Medulla oblongata (tissue), 1 donor: ENCODE data around the gene CSF1.

Source experiments
- DNase-seq: peaks from one replicate; pipeline ENCODE4 v3.0.0-alpha.2; 2015; ENCODE audit errors: extremely low spot score

CSF1 gene

DNA sequence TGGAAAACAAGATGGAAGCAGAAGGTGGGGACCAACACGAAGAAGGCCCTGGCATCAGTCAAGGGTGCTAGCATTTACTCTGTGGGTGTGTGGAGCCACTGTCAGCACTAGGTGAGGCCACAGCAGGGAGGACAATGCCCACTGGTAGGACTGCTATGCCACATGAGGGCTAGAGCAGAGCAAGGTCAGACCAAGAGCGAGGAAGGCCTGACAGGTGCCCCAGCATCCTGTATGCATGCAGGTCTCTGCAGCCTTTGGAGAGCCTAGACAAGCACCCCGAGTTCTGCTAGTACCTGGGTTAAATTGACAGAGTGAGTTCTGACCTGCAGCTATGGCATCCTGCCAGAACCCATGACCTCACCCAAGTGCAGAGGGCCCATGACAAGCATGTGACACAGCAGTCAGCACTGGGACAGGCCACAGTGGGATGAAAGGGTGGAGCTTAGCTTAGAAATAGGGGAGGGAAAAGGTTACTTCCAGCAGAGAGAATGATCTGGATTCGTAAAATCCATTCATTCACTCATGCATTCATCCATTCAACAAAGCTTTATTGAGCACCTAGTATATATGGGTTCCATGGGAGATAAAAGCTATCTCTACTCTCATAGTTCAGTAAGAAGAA lies 9.0 kb upstream of the CSF1 start:
- peak; percentile 14 for DNase-seq

DNA sequence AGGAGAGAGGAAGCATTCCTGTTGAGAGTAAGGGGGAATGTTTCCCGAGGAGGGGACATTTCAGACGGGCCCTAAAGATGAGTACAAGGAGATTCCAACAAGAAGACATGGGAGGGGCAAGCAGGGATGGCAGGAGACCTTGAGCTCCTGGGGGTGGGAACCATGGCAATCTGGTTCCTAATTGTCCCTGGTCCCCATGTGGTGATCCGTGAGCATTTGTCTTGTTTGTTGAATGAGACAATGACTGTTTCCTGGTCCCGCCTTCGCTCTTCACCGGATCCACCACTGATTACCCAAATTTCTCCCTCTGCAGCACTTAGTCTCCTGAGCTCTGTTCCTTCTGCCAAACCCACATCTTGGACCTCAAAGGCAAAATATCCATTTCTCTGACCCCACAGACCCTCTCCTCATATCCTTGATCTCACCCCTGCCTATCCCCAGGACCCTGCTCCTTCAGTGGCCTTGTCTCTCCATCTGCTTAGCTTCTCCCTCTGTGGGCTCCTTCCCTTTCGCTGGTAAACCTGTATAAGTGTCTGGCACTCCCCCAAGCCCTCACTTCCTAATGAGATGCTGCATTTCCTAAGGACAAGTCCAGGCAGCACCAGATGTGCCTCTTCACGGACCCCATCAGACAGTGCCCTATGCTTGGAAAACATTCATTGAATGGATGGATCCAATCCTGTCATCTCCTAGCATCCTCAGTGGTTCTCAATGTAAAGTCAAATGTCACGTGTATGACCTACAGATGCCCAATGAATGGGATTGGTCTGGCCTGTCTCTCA lies 8.3 kb upstream of the CSF1 start:
- DNase-seq: no peak

DNA sequence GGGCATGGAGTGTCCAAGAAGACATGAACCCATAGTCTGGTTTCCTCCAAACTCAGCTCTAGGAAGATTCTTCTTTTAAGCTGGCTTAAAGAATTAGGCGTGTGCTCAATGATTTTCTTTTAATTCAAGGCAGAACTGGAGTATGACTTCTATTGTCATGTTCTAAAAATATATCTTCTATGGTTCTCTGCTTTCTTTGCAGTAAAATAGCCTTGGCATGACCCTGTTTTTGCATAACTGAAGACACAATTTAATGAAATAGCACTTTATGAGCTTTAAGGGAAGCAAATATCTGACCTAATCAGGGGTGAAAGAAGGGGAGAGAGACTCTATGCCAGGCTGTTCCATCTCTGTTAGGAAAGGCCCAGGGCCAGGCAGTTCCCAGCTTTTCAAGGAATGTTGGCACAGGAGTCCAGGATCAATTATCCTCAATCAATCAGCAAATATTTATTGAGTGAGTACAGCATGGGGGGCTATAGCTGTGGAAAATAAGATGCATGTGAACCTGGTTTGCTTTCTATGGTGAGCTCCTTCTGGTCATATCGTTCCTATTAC lies 7.2 kb upstream of the CSF1 start:
- no peak for DNase-seq

DNA sequence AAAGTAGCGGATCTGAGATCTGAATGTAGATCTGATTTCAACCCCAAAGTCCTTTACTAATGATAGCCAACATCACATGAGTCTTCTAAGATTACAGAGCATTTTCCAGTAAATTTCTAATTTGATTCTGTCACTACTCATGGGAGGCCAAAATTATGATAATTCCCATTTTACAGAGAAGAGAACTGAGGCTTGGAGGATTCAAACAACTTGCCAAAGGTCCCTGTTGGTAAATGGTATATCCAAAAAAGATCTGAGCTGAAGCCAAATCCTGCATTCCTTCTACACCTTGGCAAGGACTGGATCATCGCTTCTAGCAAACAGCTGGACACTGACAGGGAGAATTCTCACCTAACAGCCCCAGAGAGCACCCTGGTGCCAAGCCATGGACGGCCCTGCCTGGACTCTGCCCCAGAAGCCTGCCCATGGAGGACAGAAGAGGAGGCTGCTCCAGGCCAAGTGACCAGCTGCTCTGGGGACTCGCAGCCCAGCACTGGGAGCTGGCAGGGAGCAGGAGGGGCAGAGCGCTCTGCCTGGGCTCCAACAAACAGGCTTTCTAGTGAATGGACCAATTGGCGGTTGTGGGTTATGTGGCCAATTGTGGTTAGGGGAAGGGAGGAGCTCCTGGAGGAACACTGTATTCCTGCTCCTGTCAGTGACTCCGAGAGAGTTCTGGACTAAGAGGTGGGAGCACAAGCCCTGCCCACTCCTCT lies 6.4 kb upstream of the CSF1 start:
- peak; percentile 96 for DNase-seq

DNA sequence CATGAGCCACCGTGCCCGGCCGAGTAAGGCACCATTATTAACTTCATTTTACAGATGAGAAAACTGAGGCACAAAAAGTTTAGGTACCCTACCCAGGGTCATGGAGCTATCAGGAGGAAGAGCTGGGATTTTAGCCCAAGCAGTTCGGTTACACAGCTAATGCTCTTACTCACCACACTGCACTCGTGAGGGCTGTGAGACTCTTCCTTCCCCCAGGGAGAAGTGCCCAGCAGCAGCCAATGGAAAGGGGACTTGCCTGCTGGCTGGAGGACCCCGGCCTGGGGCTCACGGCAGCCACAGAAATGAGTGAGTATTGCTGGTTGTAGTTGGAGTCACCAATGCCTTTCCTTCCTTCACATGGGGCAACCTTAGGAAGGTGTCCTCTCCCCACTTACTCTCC lies 5.2 kb upstream of the CSF1 start:
- no peak for DNase-seq

DNA sequence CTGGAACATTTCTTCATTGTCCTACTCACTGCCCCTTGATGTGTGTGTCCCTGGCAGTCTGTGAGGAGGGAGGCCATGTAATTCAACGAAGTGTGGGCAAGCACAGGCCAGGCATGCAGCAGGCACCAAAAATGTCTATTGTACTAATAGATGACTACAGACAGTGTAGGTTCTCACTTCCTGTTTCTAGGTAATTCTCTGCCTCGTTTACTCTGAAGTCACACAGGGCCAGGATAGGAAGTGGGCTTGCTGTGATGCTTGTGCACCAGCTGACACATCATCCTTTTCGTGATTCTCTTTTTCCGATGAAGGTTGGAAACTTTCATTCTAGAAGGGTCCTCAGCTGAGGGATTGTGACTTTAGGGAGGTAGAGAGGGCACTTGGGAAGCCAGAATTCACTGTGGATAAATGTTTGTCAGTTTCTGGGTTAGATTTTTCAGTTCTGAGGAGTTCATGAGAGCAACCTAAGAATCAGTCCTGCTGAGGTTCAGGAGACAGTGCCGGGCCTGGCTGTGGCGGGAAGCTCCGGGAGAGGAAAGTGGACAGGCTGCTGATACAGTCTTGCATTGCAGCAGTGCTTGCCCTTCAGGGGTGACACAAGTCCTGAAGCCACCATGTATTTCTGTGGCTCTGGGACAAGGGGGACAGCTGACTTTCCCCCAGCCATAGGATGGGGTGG lies 4.3 kb upstream of the CSF1 start:
- no peak for DNase-seq

DNA sequence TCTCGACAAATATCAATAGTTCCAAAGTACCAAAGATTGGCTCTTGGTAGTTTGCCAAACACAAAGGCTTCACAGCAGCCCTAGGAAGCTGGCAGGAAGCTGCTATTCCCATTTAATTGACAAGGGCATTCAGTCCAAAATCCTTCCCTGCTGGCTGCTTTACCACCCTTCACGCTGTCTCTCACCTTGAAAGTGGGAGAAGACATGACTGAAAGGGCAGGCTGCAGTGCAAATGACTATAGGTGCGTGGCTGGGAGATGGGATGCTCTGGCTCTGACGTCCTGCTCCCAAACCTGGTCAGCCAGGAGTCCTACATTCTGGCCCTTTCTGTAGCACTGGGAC lies 3.8 kb upstream of the CSF1 start:
- no peak for DNase-seq

DNA sequence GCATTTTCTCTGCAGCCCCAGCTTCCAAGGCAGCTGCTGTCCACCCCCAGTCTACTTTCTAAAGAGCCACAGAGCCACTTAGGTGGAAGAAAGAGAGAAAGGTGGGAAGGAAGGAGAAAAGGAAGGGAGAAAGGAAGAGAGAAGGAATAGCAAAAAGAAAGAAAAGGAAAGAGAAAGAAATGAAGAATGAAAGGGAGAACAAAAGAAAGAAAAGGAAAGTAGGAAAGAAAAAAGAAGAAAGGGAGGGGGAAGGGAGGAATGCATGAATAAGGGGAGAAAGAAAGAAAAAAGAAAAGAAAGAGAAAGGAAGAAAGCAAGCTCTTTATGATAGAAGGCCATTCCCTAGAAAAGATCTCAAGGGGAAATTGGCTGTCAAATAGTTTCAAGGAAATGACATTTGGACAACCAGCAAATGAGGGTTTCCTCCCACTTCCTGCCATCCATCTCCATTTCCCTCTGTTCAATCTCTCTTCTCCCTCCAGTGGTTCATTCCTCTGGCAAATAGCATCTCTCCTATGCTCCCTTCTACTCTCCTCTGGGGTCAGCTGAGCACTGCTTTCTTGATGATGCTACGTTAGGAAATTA lies 3.4 kb upstream of the CSF1 start:
- no peak for DNase-seq

DNA sequence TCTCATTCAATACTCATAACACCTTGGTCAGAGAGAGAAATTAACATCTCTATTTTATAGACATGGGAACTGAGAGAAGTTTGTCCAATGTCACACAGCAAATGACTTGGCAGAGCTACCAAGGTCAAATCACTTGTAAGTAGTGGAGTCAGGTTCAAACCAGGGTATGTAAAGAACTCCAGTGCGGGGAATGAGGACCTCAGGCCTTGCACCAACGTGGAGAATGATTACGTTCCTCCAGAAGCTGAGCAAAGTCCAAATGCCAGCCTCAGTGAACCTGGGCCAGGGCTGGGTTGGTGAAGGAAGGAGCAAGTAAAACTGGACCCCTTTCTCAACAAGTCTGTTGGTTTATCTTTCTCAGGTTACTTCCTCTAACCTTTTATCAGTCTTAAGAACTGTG lies 1.8 kb upstream of the CSF1 start:
- no peak for DNase-seq

DNA sequence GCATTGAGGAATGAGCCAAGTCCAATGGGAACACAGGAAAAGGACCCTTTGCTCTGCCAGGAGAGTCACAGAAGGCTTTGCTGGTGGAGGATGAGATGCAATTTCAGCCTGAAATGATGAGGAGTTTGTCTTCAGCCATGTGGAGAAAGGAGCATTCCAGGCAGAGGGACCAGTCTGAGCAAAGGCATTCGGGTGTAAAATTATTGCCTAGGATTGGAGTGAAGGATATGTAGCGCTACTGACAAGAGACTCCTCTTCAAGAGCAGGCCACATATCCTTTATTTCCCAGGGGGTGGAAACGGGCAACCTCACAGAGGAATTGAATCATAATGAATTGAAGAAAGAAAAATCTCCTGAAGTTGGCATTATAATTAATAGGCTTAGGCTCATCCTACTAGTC lies 1.1 kb upstream of the CSF1 start:
- peak; percentile 34 for DNase-seq

DNA sequence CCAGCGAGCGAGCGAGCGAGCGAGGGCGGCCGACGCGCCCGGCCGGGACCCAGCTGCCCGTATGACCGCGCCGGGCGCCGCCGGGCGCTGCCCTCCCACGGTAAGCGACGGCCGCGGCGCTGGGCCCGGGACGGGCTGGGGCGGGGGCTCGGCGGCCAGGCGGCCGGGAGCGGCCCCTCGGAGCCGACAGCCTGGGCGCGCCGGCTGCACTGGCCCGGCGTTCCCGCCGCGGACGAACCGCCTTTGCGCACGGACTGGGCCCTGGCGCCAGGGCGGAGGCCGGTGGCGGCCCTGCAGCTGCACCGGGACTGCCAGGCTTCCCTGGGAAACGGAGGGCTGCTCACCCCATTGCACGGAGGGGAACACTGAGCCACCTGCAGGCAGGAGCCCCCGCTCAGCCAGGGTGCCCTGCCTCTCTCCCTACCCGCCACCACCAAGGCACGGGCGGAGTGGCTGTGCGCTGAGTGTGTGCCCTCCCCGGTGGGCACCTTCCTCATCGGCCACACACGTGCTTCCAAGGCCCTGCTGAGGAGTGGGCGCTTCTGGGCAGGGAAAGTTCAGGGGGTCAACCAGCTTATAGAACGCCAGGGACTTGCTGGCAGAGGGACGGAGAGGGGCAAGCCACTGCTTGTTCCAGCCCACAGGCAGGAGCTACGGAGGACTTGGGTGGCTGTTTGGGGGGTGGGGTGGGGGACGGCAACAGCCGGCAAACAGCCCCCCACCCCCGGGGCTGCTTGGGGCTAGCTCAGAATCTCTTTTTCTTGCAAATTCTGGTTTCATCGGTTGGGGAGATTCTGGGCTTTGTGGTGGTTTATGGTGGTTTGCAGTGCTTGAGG lies 532 bp downstream of the CSF1 start:
- DNase-seq: no peak

DNA sequence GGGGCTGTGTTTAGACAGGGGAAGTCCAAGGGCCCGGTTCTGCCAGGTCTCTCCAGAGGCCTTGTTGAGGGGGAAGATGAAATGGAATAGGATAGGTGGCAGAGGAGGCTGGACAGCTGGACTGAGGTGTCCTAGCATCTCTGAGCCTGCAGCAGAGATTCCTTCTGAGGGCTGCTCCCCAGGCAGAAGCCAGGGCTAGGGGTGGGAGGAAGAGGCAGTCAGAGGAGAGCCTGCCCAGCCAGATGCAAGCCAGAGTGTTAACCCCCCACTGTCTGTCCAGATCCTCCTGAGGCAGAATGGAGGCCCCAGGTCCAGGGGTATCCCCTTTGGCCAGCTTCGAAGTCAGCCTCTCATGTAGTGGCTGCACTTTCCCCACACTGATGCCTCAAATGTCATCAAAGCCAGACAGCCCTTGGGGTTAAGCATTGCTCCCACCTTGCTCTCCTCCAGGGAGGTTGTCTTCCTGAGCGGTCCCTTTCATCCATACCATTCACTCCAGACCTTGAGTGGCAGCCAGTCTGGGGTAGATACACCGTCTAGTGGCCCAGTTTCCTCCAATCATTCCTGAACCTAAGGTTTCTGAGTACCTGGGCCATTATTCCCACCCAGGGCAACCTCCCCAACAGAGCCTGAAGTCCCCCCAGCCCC lies 1.7 kb downstream of the CSF1 start:
- DNase-seq: no peak

DNA sequence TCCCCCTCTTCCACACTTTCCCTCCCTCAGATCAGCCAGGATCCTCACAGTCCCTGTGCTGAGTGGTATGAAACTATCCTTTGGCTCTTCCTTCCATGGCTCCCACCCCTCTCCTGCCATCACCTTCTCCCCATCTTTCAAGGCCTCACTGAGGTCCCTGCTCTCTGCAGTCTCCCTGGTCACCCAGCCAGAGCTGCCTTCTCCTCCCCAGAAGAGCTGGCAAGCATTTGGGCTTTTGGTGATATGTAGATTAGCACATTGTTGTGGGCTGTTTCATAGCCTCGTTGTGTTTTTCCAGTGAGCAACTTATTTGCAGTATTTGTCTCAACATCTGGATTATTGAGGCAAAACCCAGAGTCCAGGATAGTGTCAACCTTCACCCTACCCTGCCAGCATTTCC lies 2.2 kb downstream of the CSF1 start:
- no peak for DNase-seq

DNA sequence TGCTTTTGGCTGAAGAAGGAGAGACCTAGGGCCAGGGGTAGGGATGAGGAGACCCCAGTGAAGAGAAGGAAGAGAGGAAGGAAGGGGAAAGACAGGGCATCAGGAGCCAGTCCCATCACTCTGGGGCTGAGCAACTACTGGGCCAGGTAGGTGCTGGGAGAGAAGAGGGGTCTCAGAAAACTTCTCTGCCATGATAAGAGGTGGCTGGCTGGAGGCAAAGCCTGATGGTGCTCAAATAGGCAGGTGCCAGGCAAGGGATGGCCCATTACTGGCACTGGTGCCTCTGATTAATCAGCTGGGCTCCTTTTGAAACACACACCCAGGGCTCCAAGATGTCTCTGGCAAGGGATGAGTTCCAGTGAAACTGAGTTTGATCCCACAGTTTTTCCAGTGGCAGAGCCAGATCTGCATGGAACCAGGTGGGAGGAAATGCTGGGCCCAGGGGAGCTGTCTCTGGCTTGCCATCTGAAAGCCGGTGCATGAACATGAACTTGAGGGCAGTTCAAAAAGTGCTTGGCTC lies 2.8 kb downstream of the CSF1 start:
- DNase-seq: no peak

DNA sequence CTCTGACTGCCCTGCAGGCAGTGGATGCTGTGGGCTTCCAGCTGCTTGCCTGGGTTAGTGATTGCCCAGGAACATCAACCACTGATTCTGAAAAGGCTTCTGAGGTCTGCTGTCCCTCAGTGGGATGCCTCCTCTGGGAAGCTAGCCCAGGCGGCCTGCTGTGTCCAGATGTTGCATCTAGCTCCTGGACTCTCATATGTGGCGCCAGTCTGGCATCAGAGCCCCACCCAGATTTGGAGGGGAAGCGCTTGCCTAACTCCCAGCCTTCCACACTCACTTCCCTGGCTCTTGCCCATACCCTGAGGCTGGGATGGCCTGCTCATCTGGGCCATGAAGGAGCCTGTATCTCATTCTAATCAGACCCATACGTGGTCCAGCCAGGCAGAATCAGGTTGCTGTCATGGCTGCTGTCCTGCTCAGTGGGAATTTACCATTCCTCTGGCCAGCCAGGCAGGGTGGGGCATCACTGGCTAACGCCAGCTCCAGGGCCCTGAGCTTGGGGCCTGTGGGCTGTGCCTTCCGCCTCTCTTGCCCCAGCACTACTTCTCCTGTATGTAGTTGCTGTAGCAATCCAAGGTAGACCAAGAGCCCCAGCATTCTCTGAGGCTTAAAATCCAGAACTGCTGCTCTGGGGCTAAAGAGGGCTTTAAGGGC lies 4.1 kb downstream of the CSF1 start:
- no peak for DNase-seq

DNA sequence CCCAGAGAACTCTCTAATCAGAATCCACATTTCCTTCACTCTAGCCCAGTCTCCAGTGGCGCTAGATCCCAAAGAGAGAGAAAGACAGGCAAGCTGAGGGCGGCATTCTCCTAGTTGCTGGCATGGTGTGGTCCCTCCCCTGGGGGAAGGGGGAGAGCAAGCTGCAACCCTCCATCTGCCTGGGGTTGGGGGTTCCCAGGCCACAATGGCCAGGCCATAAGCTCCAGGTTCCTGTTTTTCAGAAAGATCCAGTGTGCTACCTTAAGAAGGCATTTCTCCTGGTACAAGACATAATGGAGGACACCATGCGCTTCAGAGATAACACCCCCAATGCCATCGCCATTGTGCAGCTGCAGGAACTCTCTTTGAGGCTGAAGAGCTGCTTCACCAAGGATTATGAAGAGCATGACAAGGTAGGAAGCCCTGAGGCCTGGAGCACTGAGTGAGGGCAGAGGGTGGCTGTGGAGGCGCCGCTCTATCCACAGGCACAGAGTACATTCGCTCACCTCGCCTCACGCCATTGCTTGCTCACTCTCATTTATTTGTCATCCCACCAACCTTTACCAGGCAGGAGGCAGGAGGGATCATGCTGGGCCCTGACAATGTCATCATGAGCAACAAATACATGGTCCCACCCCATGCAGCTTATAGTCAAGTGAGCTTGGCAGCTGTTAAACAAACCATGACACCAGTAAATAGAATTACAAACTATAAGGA lies 6.6 kb downstream of the CSF1 start:
- no peak for DNase-seq

DNA sequence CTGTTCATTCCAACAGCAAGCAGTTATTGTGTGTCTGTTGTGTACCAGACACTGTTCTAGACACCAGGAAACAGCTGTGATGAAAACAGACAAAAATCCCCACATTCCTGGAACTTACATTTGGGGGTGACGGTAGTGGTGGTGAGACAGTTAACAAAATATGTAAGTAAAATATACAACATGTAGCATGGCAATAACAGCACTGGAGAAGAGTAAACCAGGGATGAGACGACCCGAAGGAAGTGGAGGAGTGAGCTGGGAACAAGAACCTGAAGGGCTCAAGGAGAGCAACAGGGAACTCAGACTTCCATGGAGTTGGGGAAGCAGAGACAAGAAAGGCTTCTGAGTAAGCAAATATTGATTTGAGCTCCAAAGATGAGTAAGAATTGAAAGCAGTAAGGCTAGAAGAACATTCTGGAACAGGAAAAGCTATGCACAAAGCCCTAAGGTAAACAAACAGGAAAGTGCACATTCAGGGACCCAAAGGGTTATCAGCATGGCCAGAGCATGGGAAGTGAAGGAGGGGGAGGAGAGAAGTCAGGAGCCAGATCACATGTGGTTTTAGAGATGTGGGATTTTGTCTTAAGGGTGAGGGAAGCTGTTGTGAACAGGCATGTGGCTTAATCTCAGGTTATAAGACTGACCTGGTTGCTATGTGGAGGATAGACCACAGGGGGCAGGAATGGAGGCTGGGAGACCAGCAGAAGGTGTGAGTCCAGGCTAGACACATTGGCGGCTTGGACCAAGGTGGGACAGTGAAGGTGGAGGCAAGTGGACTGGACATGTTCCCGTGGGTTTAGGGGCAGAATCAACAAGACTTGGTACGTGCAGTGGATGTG lies 7.3 kb downstream of the CSF1 start:
- no peak for DNase-seq

DNA sequence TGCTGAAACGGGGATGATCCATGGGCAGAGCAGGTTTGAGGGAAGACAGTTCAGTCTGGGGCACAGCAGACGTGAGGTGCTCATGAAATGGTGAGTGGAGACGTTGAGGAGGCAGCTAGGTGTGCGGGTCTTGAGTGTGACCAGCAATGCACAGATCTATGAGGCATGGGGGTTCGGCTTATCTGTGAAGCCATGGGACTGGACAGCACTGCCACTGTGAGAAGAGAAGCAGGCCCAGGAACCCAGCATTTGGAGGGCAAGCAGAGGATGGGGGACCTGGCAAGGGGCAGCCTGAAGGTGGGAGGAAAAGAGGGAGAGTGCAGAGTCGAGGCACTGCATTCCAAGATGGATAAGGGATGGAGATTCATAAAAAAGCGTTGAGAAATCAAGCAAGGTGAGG lies 8.0 kb downstream of the CSF1 start:
- DNase-seq: no peak
